ENCODE data around the gene POLA1.
A peak's percentile ranks its signal among the peaks of the same experiment; 100 is the strongest.
"Not testable (repeated sequence)": the region's sequence is repeated elsewhere in the genome, so short reads cannot be mapped to it uniquely, and the experiment has no call there.

POLA1 gene, protein sequence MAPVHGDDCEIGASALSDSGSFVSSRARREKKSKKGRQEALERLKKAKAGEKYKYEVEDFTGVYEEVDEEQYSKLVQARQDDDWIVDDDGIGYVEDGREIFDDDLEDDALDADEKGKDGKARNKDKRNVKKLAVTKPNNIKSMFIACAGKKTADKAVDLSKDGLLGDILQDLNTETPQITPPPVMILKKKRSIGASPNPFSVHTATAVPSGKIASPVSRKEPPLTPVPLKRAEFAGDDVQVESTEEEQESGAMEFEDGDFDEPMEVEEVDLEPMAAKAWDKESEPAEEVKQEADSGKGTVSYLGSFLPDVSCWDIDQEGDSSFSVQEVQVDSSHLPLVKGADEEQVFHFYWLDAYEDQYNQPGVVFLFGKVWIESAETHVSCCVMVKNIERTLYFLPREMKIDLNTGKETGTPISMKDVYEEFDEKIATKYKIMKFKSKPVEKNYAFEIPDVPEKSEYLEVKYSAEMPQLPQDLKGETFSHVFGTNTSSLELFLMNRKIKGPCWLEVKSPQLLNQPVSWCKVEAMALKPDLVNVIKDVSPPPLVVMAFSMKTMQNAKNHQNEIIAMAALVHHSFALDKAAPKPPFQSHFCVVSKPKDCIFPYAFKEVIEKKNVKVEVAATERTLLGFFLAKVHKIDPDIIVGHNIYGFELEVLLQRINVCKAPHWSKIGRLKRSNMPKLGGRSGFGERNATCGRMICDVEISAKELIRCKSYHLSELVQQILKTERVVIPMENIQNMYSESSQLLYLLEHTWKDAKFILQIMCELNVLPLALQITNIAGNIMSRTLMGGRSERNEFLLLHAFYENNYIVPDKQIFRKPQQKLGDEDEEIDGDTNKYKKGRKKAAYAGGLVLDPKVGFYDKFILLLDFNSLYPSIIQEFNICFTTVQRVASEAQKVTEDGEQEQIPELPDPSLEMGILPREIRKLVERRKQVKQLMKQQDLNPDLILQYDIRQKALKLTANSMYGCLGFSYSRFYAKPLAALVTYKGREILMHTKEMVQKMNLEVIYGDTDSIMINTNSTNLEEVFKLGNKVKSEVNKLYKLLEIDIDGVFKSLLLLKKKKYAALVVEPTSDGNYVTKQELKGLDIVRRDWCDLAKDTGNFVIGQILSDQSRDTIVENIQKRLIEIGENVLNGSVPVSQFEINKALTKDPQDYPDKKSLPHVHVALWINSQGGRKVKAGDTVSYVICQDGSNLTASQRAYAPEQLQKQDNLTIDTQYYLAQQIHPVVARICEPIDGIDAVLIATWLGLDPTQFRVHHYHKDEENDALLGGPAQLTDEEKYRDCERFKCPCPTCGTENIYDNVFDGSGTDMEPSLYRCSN (N-terminal part only)

DNA sequence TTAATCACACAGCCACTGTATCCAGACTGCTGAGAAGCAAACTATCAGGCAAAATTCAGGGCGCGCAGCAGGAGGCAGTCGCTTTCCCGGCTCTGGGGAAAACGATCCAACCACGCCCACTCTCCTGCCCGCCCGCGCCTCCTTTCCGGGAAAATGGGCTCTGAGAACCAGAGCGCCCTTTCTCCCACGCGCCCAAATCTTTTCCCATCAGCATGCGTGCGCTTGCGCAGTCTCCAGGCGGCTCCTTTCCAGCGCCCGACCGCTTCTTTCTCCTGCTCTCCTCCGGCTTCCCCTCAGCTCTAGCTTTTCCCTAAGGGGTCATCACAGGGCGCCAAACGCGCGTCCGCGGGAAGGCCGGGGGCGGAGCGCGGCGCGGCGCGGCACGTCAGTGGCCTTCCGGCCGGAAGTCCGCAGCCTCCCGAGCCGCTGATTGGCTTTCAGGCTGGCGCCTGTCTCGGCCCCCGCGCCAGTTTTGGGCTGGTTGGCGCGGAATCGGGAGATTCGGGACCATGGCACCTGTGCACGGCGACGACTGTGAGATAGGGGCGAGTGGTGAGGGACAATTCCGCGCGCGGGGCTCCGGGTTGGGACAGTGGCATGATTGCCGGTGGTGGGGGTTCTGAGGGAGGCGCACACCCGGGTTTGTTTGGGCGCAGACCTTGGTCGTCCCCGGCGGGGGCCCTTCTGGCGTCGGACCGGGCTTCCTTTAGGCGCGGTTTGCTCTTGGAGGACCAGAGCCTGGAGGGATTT lies at the start of gene POLA1:
TSS of gene POLA1 (plus strand) at position 466 of the 750 bp plus-strand sequence. CDS start at position 510, 44 bp downstream.
- FAIRE-seq = peak; percentile 95

DNA sequence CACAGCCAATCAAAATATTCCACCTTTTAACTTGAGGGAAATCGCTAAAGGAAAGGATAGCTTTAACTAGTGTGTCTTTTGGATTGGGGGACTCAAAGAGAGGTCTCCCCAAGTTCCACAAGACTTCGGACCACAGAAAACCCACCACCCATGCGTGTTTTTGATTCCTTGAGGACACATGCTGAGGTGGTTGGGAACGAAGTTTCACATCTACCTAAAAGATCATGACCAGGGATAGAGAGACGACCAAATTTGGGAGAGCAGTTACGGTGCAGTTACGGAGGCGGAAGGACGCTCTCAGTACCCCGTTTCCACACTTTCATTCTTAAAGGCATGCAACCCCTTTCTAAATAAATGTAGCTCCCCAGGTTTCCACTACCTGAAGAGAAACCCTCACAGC lies 47.7 kb upstream of the POLA1 start:
- no peak for FAIRE-seq

DNA sequence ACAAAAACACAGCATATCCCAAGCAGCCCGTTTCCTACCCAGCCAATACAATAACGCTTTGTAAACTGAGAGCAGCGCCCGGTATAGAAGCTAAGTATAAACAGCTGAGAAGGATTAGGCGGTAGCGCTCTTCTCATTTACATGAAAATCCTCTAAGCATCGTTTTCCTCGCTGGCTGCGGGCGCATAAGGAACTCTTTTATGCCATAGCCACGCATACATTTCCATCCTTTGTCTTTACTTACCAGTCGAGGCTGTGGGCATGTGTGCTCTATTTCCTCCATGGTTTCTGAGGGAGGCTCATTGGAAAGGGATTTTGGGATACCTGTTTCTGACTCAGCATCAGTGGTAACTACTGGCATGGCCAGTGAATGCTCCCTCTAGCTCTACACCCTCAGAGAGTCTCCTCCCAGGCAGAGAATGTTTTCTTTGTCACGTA lies 47.0 kb upstream of the POLA1 start:
- FAIRE-seq = no peak

DNA sequence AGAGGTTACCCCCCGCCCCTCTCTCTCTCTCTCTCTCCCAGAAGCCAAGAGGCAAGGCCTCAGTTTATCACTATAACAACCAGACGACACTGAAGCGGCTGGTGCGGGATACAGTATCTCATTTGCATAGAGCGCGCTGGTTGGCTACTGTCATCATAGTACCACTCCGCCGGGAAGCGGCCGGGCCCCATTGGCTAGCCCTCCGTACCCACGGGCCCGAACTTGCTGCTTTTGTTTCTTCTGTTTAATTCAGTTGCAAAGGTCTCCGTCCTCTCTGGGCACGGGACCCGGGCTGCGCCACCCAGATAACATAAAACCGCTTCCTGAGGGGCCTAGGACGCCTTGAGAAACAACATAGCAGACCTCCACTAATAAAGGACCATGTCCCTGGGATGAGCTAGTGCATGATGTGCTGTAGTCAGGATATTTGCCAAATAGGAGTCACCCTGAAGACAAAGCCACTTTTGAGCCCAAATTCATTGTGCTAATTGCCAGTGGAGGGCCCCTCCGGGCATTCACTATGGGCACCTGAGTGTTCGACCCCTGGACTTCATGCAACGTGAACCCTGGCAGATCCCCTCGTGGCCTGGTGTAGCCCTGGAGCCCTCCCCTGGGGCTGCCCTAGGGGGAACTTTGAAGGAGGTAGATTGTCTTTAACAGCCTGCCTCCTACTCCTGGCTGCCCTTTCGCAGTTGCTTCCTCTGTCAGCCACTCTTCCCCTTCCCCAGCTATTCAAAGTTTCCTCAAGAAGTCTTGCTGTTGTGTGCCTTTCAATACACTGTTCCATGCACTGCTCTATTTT lies 46.3 kb upstream of the POLA1 start, which contains the start of gene PCYT1B:
TSS of gene PCYT1B (minus strand) at position 91 of the 802 bp plus-strand sequence. CDS start 242 bp downstream, outside the sequence.
- FAIRE-seq = no peak

DNA sequence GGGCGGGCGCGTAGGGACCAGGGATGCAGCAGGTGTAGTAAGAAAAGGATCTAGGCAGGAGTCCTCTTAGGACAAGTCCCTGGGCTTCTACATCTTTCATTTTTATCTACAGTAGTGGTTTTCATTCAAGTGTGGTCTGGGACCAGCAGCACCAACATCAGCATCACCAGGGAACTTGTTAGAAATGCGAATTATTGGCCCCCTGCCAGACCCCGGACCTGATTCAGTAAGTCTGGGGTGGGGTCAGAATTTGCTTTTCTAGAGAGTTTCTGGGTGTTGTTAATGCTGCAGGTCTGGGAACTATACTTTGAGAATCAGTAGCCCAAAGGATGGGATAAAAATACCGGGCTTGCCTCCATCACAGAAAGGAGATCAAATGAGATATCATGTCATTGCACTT lies 45.2 kb upstream of the POLA1 start:
- FAIRE-seq = no peak

DNA sequence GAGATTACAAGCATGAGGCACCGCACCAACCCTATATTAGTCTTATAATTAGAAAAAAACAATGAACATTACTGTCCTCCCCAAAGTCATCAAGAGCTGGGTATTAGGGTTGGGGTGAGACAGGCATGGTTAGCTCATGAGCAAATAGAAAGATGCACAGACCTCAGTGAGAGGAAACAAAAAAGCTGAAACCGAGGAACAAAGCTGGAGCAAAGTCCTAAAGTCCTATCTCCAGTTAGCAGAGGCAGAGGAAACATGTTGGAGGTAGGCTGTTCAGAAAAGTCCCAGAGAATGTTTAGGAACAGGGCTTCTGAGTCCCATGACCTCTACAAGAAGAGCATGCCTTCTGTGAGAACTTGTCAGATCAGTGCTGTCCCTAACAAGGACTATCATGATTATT lies 41.9 kb upstream of the POLA1 start:
- no peak for FAIRE-seq

DNA sequence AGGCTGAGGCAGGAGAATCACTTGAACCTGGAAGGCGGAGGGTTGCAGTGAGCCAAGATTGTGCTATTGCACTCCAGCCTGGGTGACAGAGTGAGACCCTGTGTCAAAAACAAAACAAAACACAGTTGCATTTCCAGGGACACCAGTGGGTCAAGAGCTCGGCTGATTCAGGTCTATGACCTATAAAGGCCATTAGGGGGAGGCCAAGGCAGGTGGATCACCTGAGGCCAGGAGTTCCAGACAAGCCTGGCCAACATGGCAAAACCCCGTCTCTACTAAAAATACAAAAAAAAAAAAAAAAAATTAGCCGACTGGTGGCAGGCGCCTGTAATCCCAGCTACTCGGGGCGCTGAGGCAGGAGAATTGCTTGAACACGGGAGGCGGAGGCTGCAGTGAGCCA lies 38.0 kb upstream of the POLA1 start:
- FAIRE-seq = not testable (repeated sequence)

DNA sequence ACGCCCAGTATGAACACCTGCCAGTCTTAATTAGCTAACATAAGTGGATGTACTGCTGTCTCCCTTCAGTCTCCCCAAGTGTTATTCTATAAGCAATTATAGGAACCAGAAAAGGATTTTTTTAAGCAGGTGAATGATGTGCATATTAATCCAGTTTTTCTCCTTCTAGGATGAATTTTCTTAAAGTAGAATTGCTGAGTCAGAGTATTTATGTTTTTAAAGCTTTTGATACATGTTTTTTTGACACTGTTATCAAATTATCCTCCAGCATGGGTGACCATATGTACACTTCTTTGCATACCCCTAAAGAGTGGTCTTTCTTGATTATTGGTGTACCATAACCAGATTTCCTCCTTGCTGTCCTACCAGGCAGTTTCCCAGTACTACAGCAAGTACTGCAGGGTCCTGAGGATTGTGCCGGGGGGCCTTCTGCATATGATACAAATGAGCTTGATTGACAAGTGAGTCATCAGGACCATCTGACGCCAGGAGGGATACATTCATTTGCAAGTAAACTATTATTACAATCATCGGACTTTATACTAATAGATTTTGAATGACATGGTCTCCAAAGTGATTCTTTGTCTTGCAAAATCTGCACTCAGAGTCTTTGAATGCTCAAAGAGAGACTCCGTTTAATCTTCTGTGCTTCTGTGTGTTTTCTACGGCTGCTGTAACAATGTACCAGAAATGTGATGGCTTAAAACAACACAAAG lies 35.9 kb upstream of the POLA1 start:
- FAIRE-seq = no peak

DNA sequence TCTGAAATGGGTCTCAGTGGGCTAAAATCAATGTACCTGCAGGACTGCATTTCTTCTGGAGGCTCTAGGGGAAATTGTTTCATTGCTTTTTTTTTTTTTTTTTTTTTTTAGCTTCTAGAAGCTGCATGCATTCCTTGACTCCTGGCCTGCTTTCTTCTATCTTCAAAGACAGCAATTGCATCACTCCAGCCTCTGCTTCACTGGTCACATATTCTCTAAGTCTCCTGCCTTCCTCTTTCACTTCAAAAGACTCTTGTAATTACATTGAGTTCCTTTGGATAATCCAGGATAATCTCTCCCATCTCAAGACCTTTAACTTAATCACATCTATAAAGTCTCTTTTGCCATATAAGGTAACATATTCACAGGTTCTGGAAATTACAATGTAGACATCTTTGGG lies 35.3 kb upstream of the POLA1 start:
- FAIRE-seq = no peak

DNA sequence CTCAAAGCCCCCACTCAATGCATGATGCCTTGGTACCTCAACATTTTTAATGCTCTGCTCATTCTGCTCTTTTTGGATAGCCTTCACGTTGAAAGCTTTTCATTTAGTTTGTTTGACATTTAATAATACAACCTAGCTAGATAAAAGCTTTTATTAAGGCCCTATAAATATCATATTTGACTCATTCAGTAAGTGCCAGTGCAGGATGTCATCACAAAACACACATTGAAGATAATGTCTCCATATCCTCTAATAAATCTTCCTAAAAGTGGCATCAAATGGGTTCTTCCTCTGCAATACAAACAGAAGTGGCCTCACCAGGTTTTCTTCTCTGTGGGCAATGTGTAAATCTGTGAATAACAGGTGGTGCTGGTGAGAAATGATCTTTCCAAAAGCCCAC lies 34.6 kb upstream of the POLA1 start:
- FAIRE-seq = no peak

DNA sequence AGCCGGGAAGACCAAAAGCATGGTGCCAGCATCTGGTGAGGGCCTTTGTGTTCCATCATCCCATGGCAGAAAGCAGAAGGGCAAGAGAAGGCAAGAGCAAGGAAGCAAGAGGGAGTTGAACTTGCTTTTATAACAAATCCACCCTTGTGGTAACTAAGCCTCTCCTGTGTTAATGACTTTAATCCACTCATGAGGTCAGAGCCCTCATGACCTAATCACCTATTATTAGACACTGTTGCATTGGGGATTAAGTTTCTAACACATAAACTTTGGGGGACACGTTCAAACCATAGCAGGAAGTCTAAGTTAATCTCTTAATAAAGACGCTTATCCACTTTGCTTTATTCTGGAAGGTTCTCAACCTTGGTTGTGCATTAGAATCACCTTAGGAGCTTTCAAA lies 34.1 kb upstream of the POLA1 start:
- FAIRE-seq = no peak

DNA sequence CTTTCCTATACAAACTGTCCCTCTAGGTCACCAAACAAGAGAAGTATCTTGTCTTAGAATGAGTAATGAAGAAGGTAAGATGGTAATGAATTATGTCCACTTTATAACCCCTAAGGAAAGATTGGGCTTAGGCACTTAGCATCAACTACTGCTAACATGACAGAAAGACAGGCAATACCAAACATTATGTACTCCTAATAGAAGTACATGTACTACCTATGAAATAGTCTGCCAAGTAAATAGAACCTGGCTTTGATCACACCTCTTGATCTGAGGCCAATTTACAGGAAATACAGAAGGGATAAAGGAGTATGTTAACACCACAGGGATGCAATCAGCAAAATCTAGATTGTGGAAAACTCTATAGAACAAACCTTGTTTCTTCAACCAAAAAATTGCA lies 32.4 kb upstream of the POLA1 start:
- FAIRE-seq = no peak

DNA sequence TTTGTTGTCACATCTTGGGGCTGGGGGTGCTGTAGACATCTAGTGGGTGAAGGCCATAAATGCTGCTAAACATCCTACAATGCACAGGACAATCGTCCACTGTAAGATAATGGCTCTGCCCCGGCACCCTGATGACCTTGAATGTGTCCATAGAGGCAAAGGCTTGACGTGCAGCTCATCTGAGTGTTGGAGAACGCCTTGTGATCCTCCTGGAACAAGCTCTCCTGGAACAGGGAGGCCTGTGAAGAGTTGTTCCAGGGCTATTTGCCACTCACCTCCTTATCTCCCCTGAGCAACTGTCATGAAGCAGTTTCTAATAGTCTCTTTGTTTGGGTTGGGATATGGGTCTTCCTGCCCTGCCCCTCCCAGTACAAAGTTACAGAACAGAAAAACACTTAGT lies 31.4 kb upstream of the POLA1 start:
- no peak for FAIRE-seq

DNA sequence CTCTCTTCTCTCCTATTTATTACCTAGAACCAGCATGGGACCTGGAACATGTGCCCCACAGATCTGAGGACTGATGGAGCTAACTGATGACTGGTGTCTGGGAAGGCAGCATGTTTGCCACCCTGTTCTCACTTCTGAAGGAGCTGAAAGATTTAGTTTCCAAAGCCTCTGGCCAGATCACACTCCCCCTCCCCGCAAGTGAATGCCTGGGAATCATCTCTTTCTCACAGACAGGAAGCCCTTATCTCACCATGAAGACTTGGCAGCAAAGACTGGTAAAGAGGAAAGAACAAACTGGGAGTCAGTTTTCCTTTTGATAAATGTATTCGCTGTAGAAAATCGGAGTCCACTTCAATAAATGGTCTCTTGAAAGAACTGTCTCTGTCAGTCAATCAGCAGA lies 25.6 kb upstream of the POLA1 start:
- FAIRE-seq = no peak

DNA sequence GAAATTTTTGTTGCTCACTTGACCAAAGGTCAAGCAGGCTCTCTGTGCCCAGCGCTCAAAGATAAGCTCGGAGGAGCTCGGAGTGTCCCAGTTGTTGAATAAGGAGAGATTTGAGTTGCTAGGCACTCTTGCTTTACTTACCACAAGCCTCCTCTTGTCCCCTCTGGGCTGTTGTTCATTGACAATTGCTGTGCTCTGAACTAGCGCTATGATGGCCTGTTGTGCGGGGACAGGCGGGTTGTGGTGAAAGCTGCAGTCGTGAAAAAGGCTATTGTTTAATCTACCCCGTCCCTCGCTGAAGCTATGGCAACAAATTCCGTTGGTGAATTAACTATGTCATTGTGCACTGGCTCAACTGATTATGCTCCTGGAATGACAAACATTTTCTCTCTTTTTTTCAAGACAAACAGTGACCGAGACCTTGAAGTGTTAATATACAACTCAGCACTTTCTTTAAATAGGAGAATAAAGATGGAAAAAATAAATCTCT lies 21.0 kb upstream of the POLA1 start:
- no peak for FAIRE-seq

DNA sequence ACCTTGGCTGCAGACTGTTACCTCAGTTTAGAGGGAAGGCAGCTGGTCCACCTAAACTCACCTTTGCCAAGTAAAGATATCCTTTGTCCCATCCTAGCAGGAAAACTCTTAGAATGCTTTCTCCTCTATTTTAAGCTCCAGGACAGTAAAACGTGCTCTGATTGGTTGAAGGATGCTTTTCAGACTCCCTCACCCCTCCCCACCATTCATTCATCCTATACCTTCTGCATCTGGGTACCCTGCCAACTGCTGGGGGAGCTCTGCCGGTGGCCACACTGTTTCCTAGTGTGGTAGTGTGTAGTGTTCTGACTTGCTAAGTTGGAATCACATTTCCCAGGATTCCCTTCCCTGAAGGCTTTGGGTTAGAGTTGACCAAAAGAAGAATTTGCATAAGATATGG lies 20.3 kb upstream of the POLA1 start:
- FAIRE-seq = no peak

DNA sequence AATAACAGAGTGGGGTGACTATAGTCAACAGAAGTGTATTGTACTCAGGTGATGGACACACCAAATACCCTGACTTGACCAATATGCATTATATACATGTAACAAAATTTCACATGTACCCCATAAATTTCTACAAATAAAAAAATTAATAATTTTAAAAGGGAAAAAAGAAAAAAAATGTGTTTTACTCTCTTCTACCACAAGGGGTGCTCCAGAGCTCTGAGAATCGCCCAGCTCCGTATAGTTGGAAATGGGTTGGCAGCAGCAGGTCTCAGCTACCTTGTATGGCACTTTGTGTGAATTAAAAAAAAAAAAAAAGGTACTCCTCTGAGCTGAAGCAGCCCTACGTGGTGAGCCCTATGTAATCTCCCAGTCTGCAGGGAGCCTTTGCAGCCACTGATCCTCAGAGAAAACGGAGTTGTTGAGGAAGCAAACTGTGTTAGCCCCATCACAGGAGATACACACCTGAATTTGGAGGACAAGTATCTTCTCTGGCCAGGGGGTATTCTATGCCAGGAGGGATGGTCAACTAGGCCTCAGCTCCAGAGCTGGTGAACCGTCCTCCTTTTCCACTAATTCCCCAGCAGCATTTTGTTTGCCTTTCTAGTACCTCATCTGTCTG lies 17.2 kb upstream of the POLA1 start:
- FAIRE-seq = peak; percentile 85

DNA sequence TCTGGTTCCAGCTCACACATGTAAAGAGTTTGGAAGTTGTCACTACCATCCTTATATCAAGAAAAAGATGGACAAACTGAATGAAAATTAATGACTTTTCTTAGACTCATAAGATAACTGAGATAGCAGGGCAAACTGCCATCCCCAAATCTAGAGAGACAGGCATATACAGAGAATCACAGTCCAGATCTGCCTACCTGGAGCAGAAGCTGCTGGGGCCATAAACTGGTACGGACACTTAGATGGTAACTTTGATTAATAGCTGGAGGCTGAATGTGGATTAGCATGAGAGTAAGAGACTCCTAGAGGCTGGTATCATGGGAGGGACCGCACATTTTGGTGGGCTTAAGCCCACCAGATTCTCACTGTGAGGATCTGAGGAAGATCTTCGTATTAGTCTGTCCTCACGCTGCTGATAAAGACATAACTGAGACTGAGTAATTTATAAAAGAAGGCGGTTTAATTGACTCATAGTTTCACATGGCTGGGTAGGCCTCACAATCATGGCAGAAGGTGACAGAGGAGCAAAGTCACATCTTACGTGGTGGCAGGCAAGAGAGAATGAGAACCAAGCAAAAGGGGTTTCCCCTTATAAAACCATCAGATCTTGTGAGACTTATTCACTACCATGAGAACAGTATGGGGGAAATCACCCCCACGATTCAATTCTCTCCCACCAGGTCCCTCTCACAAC lies 10.8 kb upstream of the POLA1 start:
- no peak for FAIRE-seq

DNA sequence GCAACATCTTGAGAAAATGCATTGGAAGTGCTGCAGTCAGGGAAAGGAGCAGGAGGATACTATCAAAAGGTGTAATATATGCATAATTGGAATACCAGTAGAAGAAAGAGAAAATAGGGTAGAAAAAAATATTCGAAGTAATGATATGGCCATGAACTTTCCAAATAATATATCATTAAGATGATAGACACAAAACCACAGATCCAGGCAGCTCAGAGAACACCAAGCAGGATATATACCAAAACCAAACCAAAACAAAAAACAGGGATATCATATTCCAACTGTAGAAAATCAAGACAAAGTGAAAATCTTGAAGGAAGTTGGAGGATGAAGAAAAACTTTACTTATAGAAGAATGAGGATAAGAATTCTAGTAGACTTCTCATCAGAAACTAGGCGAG lies 9.7 kb upstream of the POLA1 start:
- no peak for FAIRE-seq

Data from G401.6 (cell line).